ENCODE data around the gene GOLGA8J.
"Not testable (repeated sequence)": the region's sequence is repeated elsewhere in the genome, so short reads cannot be mapped to it uniquely, and the experiment has no call there.

GOLGA8J gene

GRCh38 chr15:30073915-30074314 lies 8.8 kb upstream of the GOLGA8J start:
- no peak for DNase-seq (ENCODE audit: low read depth in 2 of 2)

GRCh38 chr15:30080816-30081215 lies 1.9 kb upstream of the GOLGA8J start:
- DNase-seq (ENCODE audit: low read depth in 2 of 2), result not testable (repeated sequence)

- DNase-seq (ENCODE audit: low read depth in 2 of 2), result not testable (repeated sequence)
Measured at GRCh38 chr15:30097827-30098226, 15.1 kb downstream of the GOLGA8J start.

GRCh38 chr15:30102890-30103289 lies 20.1 kb downstream of the GOLGA8J start:
- not testable (repeated sequence) for DNase-seq (ENCODE audit: low read depth in 2 of 2)

GRCh38 chr15:30103941-30104507 lies 21.3 kb downstream of the GOLGA8J start:
- not testable (repeated sequence) for DNase-seq (ENCODE audit: low read depth in 2 of 2)

GRCh38 chr15:30110591-30110990 lies 27.8 kb downstream of the GOLGA8J start:
- DNase-seq (ENCODE audit: low read depth in 2 of 2), result not testable (repeated sequence)

- not testable (repeated sequence) for DNase-seq (ENCODE audit: low read depth in 2 of 2)
Measured at GRCh38 chr15:30130066-30130465, 47.3 kb downstream of the GOLGA8J start.

- DNase-seq (ENCODE audit: low read depth in 2 of 2), result not testable (repeated sequence)
Measured at GRCh38 chr15:30134751-30135150, 52.0 kb downstream of the GOLGA8J start, which contains the start of gene GOLGA8T. GOLGA8T (plus strand) TSS chr15:30135051; CDS start chr15:30135149, 98 bp downstream.

All from activated CD8-positive, alpha-beta memory T cell treated with anti-CD3 and anti-CD28 coated beads for 4 hours (primary cell).